SK-N-SH (cell line): ENCODE data around the gene ARHGAP26. TPM values are rescaled to one million over a fixed set of nuclear protein-coding genes. Genes with fewer than 3 reads are reported as not detected.

ENCODE experiments used
- CTCF ChIA-PET: fragments of 300-600, 350-600 bp; formaldehyde crosslinking; extraction: SDS; loops from one replicate; lab custom pipeline; 2021; lab: Yijun Ruan, JAX
- POLR2A ChIA-PET: fragments of 350-600 bp; sonication (Branson Sonifier 250); formaldehyde crosslinking; extraction: SDS; loops from one replicate; lab custom pipeline; 2020; ENCODE audit warnings: antibody characterized with exemption, inconsistent platforms; lab: Yijun Ruan, JAX
- DNase-seq: peaks from one replicate; pipeline ENCODE4 v3.0.0; 2012
- H2AFZ ChIP-seq: fragments of 200-600 bp; sonication (generic); 2 replicates; pipeline ENCODE4 v1.8.1; 2016; ENCODE audit warnings: antibody characterized with exemption, mild to moderate bottlenecking, low read depth
- H3F3A ChIP-seq: fragments of 200-600 bp; sonication (generic); replicated peaks from 2 replicates; pipeline ENCODE3; 2016; ENCODE audit warnings: antibody characterized with exemption, mild to moderate bottlenecking; ENCODE audit not compliant: insufficient read depth
- H3K27ac ChIP-seq, 2 experiments: fragments of 200-500 bp in 1 of 2; fragments of 200-600 bp in 1 of 2; sonication (Bioruptor generic) in 1 of 2; sonication (generic), shearing (Covaris generic) in 1 of 2; 2 replicates each; pipeline versions ENCODE4 v1.5.1 to v1.6.1; 2014 to 2016; ENCODE audit warnings: low read depth in 2 of 2, inconsistent platforms in 1 of 2, low read length in 1 of 2, mild to moderate bottlenecking in 1 of 2, mixed read lengths in 1 of 2
- H3K27me3 ChIP-seq: fragments of 200-600 bp; sonication (generic), shearing (Covaris generic); 2 replicates; pipeline ENCODE4 v1.6.1; 2016; ENCODE audit warnings: mixed run types; ENCODE audit not compliant: insufficient read depth
- H3K36me3 ChIP-seq, 2 experiments: fragments of 200-500 bp in 1 of 2; fragments of 200-600 bp in 1 of 2; sonication (Bioruptor generic) in 1 of 2; sonication (generic) in 1 of 2; replicated peaks in 1 of 2; 2 replicates each; pipeline versions ENCODE3 to v1.5.1; 2014 to 2016; ENCODE audit warnings: low read length in 1 of 2, mild to moderate bottlenecking in 1 of 2; ENCODE audit not compliant: insufficient read depth in 2 of 2, control insufficient read depth in 1 of 2
- H3K4me1 ChIP-seq, 2 experiments: fragments of 200-500 bp in 1 of 2; fragments of 200-600 bp in 1 of 2; sonication (Bioruptor generic) in 1 of 2; sonication (generic), shearing (Covaris generic) in 1 of 2; 2 replicates each; pipeline versions ENCODE4 v1.5.1 to v1.6.1; 2014 to 2016; ENCODE audit warnings: low read depth in 1 of 2, low read length in 1 of 2, mixed run types in 1 of 2; ENCODE audit not compliant: insufficient read depth in 2 of 2, control insufficient read depth in 1 of 2
- H3K4me2 ChIP-seq: fragments of 200-600 bp; sonication (generic), shearing (Covaris generic); 2 replicates; pipeline ENCODE4 v1.6.1; 2017; ENCODE audit warnings: mixed run types
- H3K4me3 ChIP-seq, 2 experiments: fragments of 200-500 bp in 1 of 2; fragments of 200-600 bp in 1 of 2; sonication (Bioruptor generic) in 1 of 2; sonication (generic), shearing (Covaris generic) in 1 of 2; 2 replicates each; pipeline versions ENCODE4 v1.5.1 to v1.8.1; 2014 to 2016; ENCODE audit warnings: low read depth in 2 of 2, inconsistent platforms in 1 of 2, low read length in 1 of 2, mild to moderate bottlenecking in 1 of 2, mixed read lengths in 1 of 2, moderate library complexity in 1 of 2
- H3K79me2 ChIP-seq: fragments of 200-600 bp; sonication (generic); 2 replicates; pipeline ENCODE4 v1.8.1; 2017; ENCODE audit warnings: mild to moderate bottlenecking; ENCODE audit not compliant: insufficient read depth
- H3K9ac ChIP-seq: fragments of 200-600 bp; sonication (generic); 2 replicates; pipeline ENCODE4 v1.6.1; 2017; ENCODE audit warnings: mixed run types
- H3K9me2 ChIP-seq: fragments of 200-600 bp; sonication (generic); 2 replicates; pipeline ENCODE4 v1.6.1; 2017; ENCODE audit warnings: mixed run types
- H3K9me3 ChIP-seq: fragments of 200-600 bp; sonication (generic); 2 replicates; pipeline ENCODE4 v1.6.1; 2017; ENCODE audit warnings: mixed run types, mild to moderate bottlenecking, moderate library complexity
- H4K20me1 ChIP-seq: fragments of 200-600 bp; sonication (generic); 2 replicates; pipeline ENCODE4 v1.6.1; 2017; ENCODE audit warnings: mild to moderate bottlenecking, mixed run types; ENCODE audit not compliant: insufficient read depth
- CHD2 ChIP-seq: fragments of 150-350 bp; IDR thresholded peaks from 2 replicates; pipeline ENCODE4 v1.6.1; 2018; ENCODE audit warnings: low read length; ENCODE audit not compliant: partially characterized antibody
- FOXJ3 ChIP-seq: sonication (generic); formaldehyde crosslinking; IDR thresholded peaks from 2 replicates; pipeline ENCODE4 v1.5.1; 2020; ENCODE audit warnings: mild to moderate bottlenecking, missing genetic modification reagents
- GABPA ChIP-seq: IDR thresholded peaks from 2 replicates; pipeline ENCODE4 v1.4.0; 2012; ENCODE audit warnings: low read depth, mild to moderate bottlenecking
- JUND ChIP-seq: IDR thresholded peaks from 2 replicates; pipeline ENCODE4 v1.4.0; 2012
- NRF1 ChIP-seq: IDR thresholded peaks from 2 replicates; pipeline ENCODE4 v1.6.1; 2012; ENCODE audit warnings: low read depth, mild to moderate bottlenecking, low read length
- POLR2AphosphoS5 ChIP-seq: IDR thresholded peaks from 2 replicates; pipeline ENCODE4 v1.6.1; 2012; ENCODE audit warnings: low read depth, low read length
- RCOR1 ChIP-seq: fragments of 150-350 bp; IDR thresholded peaks from 2 replicates; pipeline ENCODE4 v1.6.1; 2017; ENCODE audit warnings: antibody characterized with exemption, low read length
- REST ChIP-seq: IDR thresholded peaks from 2 replicates; pipeline ENCODE4 v1.6.1; 2012; ENCODE audit warnings: mild to moderate bottlenecking, low read depth, low read length, moderate library complexity
- RFX5 ChIP-seq: IDR thresholded peaks from 2 replicates; pipeline ENCODE4 v1.6.1; 2012; ENCODE audit warnings: mild to moderate bottlenecking, improper control_type of control experiment, low read length
- RXRA ChIP-seq: IDR thresholded peaks from 2 replicates; pipeline ENCODE4 v1.4.0; 2012; ENCODE audit warnings: low read depth, mild to moderate bottlenecking, borderline replicate concordance
- TAF1 ChIP-seq: IDR thresholded peaks from 2 replicates; pipeline ENCODE4 v1.6.1; 2012; ENCODE audit warnings: low read depth, mild to moderate bottlenecking, low read length, moderate library complexity, borderline replicate concordance
- TCF12 ChIP-seq: IDR thresholded peaks from 2 replicates; pipeline ENCODE4 v1.4.0; 2012
- TEAD4 ChIP-seq: IDR thresholded peaks from 2 replicates; pipeline ENCODE4 v1.4.0; 2012; ENCODE audit warnings: mild to moderate bottlenecking, borderline replicate concordance; ENCODE audit not compliant: insufficient read depth
- WGBS: methylation state at CpG from one replicate; pipeline ENCODE4 v1.1.6; 2017; ENCODE audit warnings: low lambda C conversion rate; 5-methylcytosine and 5-hydroxymethylcytosine counted together
- polyA plus RNA-seq, 3 experiments: library from polyadenylated mRNA; depleted of rRNA; stranded (reverse); fragments of >200 nt; gene quantifications; 2 replicates each; pipeline ENCODE4 v1.2.3, GENCODE V29; 2012
- TF ChIP-seq, protein P1 (sequence below): IDR thresholded peaks from 2 replicates; pipeline ENCODE4 v1.4.0; 2012; ENCODE audit warnings: low read depth, borderline replicate concordance
- TF ChIP-seq, protein P2 (sequence below): fragments of 150-350 bp; IDR thresholded peaks from 2 replicates; pipeline ENCODE4 v1.6.1; 2017; ENCODE audit warnings: antibody characterized with exemption, low read length, low read depth, borderline replicate concordance

Gene ARHGAP26
- polyA plus RNA-seq, 1 of the 3 experiments (the other 2 are of a cell fraction), result 6.1 TPM

DNA sequence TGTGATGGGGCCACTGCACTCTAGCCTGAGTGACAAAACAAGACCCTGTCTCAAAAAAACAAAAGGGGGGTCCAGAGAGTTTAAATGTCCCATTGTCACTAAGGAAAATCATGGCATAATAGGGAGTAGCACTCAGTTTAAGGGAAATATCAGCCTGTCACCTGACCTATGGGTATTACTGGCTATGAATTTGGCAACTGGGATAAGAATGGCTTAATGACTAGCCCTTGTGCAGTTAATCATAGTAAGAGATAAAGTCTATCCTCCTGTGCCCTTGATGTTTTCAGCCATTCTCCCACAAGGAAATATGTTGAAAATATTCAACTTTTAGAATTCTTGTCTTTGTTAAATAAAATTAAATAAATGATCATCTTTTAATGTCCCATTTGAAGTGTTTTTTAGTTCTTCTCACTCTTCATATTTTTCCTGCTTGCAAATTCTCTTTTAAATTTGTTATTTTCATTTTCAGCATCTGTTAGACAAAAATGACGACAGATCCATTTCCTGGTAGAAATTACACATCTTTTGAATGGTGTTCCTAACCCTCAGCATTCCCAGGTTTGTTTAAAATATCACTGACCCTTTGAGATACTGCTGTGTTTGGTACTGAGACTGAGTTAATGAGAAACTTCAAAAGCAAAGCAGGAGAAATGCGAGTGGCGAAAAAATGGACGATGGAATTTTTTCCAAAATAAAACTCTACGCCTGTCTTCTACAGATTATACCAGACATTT, 191.4 kb downstream of the ARHGAP26 start:
- no peaks in the 10 kb centered on the region for H4K20me1 ChIP-seq
- 76% methylated on average over 5 of the region's 5 CpGs for WGBS
- H3K4me3 ChIP-seq, result no peak overlapping the region
- H3K79me2 ChIP-seq, result no peaks in the 10 kb centered on the region
- peaks cover 24% of the 10 kb centered on the region for H3F3A ChIP-seq
- no peaks in the 10 kb centered on the region for H3K9me3 ChIP-seq
- TF ChIP-seq NRF1 (no peak), GABPA (no peak), JUND (no peak), POLR2AphosphoS5 (no peak), RCOR1 (no peak), TAF1 (no peak), TCF12 (no peak), REST (no peak), TEAD4 (no peak), RXRA (no peak), FOXJ3 (CRISPR knock-in tag) (no peak), CHD2 (no peak), RFX5 (no peak)
- TF ChIP-seq, protein P1, sequence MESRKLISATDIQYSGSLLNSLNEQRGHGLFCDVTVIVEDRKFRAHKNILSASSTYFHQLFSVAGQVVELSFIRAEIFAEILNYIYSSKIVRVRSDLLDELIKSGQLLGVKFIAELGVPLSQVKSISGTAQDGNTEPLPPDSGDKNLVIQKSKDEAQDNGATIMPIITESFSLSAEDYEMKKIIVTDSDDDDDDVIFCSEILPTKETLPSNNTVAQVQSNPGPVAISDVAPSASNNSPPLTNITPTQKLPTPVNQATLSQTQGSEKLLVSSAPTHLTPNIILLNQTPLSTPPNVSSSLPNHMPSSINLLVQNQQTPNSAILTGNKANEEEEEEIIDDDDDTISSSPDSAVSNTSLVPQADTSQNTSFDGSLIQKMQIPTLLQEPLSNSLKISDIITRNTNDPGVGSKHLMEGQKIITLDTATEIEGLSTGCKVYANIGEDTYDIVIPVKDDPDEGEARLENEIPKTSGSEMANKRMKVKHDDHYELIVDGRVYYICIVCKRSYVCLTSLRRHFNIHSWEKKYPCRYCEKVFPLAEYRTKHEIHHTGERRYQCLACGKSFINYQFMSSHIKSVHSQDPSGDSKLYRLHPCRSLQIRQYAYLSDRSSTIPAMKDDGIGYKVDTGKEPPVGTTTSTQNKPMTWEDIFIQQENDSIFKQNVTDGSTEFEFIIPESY, result no peak
- TF ChIP-seq, protein P2, sequence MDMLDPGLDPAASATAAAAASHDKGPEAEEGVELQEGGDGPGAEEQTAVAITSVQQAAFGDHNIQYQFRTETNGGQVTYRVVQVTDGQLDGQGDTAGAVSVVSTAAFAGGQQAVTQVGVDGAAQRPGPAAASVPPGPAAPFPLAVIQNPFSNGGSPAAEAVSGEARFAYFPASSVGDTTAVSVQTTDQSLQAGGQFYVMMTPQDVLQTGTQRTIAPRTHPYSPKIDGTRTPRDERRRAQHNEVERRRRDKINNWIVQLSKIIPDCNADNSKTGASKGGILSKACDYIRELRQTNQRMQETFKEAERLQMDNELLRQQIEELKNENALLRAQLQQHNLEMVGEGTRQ, result no peak
- DNase-seq, result no peak
- H3K36me3 ChIP-seq, result peaks cover 3 to 7% of the 10 kb centered on the region in 2 experiments
- H3K9me2 ChIP-seq, result no peaks in the 10 kb centered on the region
- POLR2A ChIA-PET, result no interaction called here
- H3K4me2 ChIP-seq, result no peak overlapping the region
- CTCF ChIA-PET, result no interaction called here
- no peak overlapping the region for H3K9ac ChIP-seq
- H3K4me1 ChIP-seq, result peaks cover 4 to 20% of the 10 kb centered on the region in 2 experiments; a peak in 3 of 4 replicates
- H3K27ac ChIP-seq, result no peak overlapping the region
- no peaks in the 10 kb centered on the region for H3K27me3 ChIP-seq
- H2AFZ ChIP-seq, result no peak overlapping the region
